GM12891 (cell line): ENCODE data around the gene ARMC5.

ENCODE experiments used
- PAX5 ChIP-seq: IDR thresholded peaks from 2 replicates; pipeline ENCODE4 v1.6.1; 2011; ENCODE audit warnings: low read length, moderate library complexity, mild to moderate bottlenecking; ENCODE audit not compliant: insufficient read depth, severe bottlenecking
- POLR2A ChIP-seq: IDR thresholded peaks from 2 replicates; pipeline ENCODE4 v1.6.1; 2011; ENCODE audit warnings: low read depth, low read length, control low read depth
- POLR2AphosphoS5 ChIP-seq: IDR thresholded peaks from 2 replicates; pipeline ENCODE4 v1.6.1; 2011; ENCODE audit warnings: low read depth, low read length, control low read depth
- SPI1 ChIP-seq: IDR thresholded peaks from 2 replicates; pipeline ENCODE4 v1.6.1; 2011; ENCODE audit warnings: low read depth, low read length, control low read depth
- TAF1 ChIP-seq: IDR thresholded peaks from 2 replicates; pipeline ENCODE4 v1.6.1; 2011; ENCODE audit warnings: low read depth, low read length, control low read depth

GRCh38 chr16:31440516-31441184, 18.7 kb upstream of the ARMC5 start:
- TF ChIP-seq POLR2A, result no peak
- TF ChIP-seq POLR2AphosphoS5, result no peak
- no peak for TF ChIP-seq PAX5
- TF ChIP-seq SPI1, result no peak
- no peak for TF ChIP-seq TAF1
